Left ventricle myocardium inferior (tissue), 1 donor: ENCODE measurements around the gene TSPAN9. TPM values are rescaled to one million over a fixed set of nuclear protein-coding genes. Genes with fewer than 3 reads are reported as not detected.

Experiments
- DNase-seq: peaks from one replicate; pipeline ENCODE4 v3.0.0-alpha.2; 2020
- H3K27ac ChIP-seq: fragments of 200-600 bp; replicated peaks from 2 replicates; pipeline ENCODE4 v1.8.0; 2021
- H3K27me3 ChIP-seq: fragments of 200-600 bp; 2 replicates; pipeline ENCODE4 v1.8.0; 2021; ENCODE audit warnings: low read depth
- H3K36me3 ChIP-seq: fragments of 200-600 bp; 2 replicates; pipeline ENCODE4 v1.8.0; 2021
- H3K4me1 ChIP-seq: fragments of 200-600 bp; 2 replicates; pipeline ENCODE4 v1.8.0; 2021
- H3K4me3 ChIP-seq: fragments of 200-600 bp; 2 replicates; pipeline ENCODE4 v1.8.0; 2021; ENCODE audit warnings: mild to moderate bottlenecking, moderate library complexity
- H3K9me3 ChIP-seq: fragments of 200-600 bp; replicated peaks from 2 replicates; pipeline ENCODE4 v1.8.0; 2021
- CTCF ChIP-seq: fragments of 200-600 bp; IDR thresholded peaks from 2 replicates; pipeline ENCODE4 v1.8.0; 2021; ENCODE audit warnings: antibody characterized with exemption, mild to moderate bottlenecking, borderline replicate concordance
- intact Hi-C: fragments of 100-400 bp; cut with micrococcal nuclease; formaldehyde crosslinking; loops from one replicate; pipeline ENCODE4 v1.11.0; 2022
- total RNA-seq: library from RNA; stranded (reverse); fragmentation: NEBNext Ultra II Directional; extraction: Animal tissue kit (Norgen Biotek cat#: 25700); gene quantifications from one replicate; pipeline ENCODE4 v1.2.1, GENCODE V29; 2021
- donor health status: DM: no; HTN: yes; CAD: no; lungs with severe emphysema.

Gene TSPAN9
- total RNA-seq, 1 donor from 2014 or later, result 305 TPM

- no peaks in the 10 kb centered on the region for H3K27me3 ChIP-seq
- TF ChIP-seq CTCF, result no peak
- intact Hi-C loops, result no loop called here
- peaks cover 72% of the 10 kb centered on the region for H3K4me1 ChIP-seq
- no peaks in the 10 kb centered on the region for H3K9me3 ChIP-seq
- peak overlapping the region; percentile 26 for H3K4me3 ChIP-seq
- H3K36me3 ChIP-seq, result peaks cover 4% of the 10 kb centered on the region
- DNase-seq, result no peak
- peak overlapping the region; percentile 83 for H3K27ac ChIP-seq
Observed at GRCh38 chr12:3117591-3118015, 40.4 kb downstream of the TSPAN9 start.

GRCh38 chr12:3119192-3119755, 42.1 kb downstream of the TSPAN9 start:
- Histone ChIP-seq H3K4me3 (peak overlapping the region; percentile 4), H3K36me3 (no peaks in the 10 kb centered on the region), H3K27me3 (no peaks in the 10 kb centered on the region), H3K27ac (peak overlapping the region; percentile 86), H3K9me3 (peaks cover 3% of the 10 kb centered on the region), H3K4me1 (peaks cover 89% of the 10 kb centered on the region)
- no peak for TF ChIP-seq CTCF
- no peak for DNase-seq
- intact Hi-C loops, result no loop called here

- peaks cover 10% of the 10 kb centered on the region for H3K9me3 ChIP-seq
- H3K27me3 ChIP-seq, result no peaks in the 10 kb centered on the region
- H3K4me1 ChIP-seq, result peaks cover 92% of the 10 kb centered on the region
- H3K36me3 ChIP-seq, result no peaks in the 10 kb centered on the region
- DNase-seq, result peak; percentile 79
- peak overlapping the region; percentile 86 for H3K27ac ChIP-seq
- TF ChIP-seq CTCF, result no peak
- intact Hi-C loops, result no loop called here
- H3K4me3 ChIP-seq, result peak overlapping the region; percentile 4
Observed at GRCh38 chr12:3119756-3120601, 42.8 kb downstream of the TSPAN9 start.

GRCh38 chr12:3120701-3121100, 43.5 kb downstream of the TSPAN9 start:
- peaks cover 87% of the 10 kb centered on the region for H3K4me1 ChIP-seq
- intact Hi-C loops, result no loop called here

More at GRCh38 chr12:3120701-3121100, 43.5 kb downstream of the TSPAN9 start:
- Histone ChIP-seq H3K27ac (peak overlapping the region; percentile 86), H3K9me3 (peaks cover 13% of the 10 kb centered on the region), H3K4me3 (no peak overlapping the region), H3K36me3 (no peaks in the 10 kb centered on the region), H3K27me3 (no peaks in the 10 kb centered on the region)
- no peak for TF ChIP-seq CTCF
- DNase-seq, result no peak
